Measurements from ENCODE around the gene BBS12. TPM values are rescaled to one million over a fixed set of nuclear protein-coding genes. Genes with fewer than 3 reads are reported as not detected.

Gene BBS12
- polyA plus RNA-seq, 3 donors = 0.19 to 1.0 (median 0.52) TPM

- no peaks in the 10 kb centered on the region for H3K79me2 ChIP-seq (ENCODE audit: insufficient read depth, low read length)
- DNase-seq = peak in 1 of 3 donors; percentile 7
- no peak overlapping the region for H3K4me2 ChIP-seq (replicated peaks; ENCODE audit: extremely low read depth, low read length, poor library complexity, severe bottlenecking)
- intact Hi-C loops (cut with micrococcal nuclease) = no loop called here
- H2AFZ ChIP-seq (ENCODE audit: insufficient read depth, low read depth, low read length, poor library complexity, severe bottlenecking) = no peak overlapping the region
- TF ChIP-seq CTCF (IDR thresholded peaks at IDR 0.05) = no peak
- peaks cover 10% of the 10 kb centered on the region for H3K4me1 Mint-ChIP-seq
- H3K9ac ChIP-seq (ENCODE audit: insufficient read depth, low read length, poor library complexity, severe bottlenecking) = no peak overlapping the region
- no peak overlapping the region for H3K27ac ChIP-seq (ENCODE audit: low read depth in 1 of 2, low read length in 2 of 2)
- no peak overlapping the region for H3K4me3 ChIP-seq (replicated peaks in 1 of 3; ENCODE audit: low read depth in 2 of 3, low read length in 3 of 3)
- peaks cover 3 to 12% (median 3%) of the 10 kb centered on the region in 3 donors for H3K27me3 Mint-ChIP-seq (ENCODE audit: low read depth in 3 of 3)
- WGBS (ENCODE audit: insufficient coverage) = 97% methylated on average over 4 of the region's 9 CpGs
- peak overlapping the region in 1 of 2 donors; percentile 22 for H3K4me3 Mint-ChIP-seq
- H3K36me3 ChIP-seq (replicated peaks in 1 of 2; ENCODE audit: control insufficient read depth in 1 of 2, insufficient read depth in 2 of 2, low read length in 2 of 2) = no peaks in the 10 kb centered on the region
- H3K4me1 ChIP-seq (ENCODE audit: control insufficient read depth in 1 of 2, insufficient read depth in 2 of 2, low read length in 2 of 2) = no peaks in the 10 kb centered on the region
- no peaks in the 10 kb centered on the region for H4K20me1 ChIP-seq (ENCODE audit: insufficient read depth, low read length)
- H3K9me3 Mint-ChIP-seq = no peaks in the 10 kb centered on the region
- no peak overlapping the region for H3K27ac Mint-ChIP-seq
- no peaks in the 10 kb centered on the region for H3K9me3 ChIP-seq (replicated peaks in 1 of 2; ENCODE audit: control insufficient read depth in 1 of 2, insufficient read depth in 1 of 2, low read length in 2 of 2)
- peaks cover 0 to 2% of the 10 kb centered on the region in 2 donors for H3K27me3 ChIP-seq (ENCODE audit: control insufficient read depth in 2 of 2, insufficient read depth in 2 of 2, low read length in 2 of 2)
- no peaks in the 10 kb centered on the region for H3K36me3 Mint-ChIP-seq
Observed at GRCh38 chr4:122710434-122711308, 21.8 kb upstream of the BBS12 start.

GRCh38 chr4:122711919-122712318, 20.6 kb upstream of the BBS12 start:
- Histone ChIP-seq H3K79me2 (ENCODE audit: insufficient read depth, low read length) (no peaks in the 10 kb centered on the region), H2AFZ (ENCODE audit: insufficient read depth, low read depth, low read length, poor library complexity, severe bottlenecking) (peak overlapping the region; percentile 14), H3K9ac (ENCODE audit: insufficient read depth, low read length, poor library complexity, severe bottlenecking) (no peak overlapping the region), H3K27me3 (ENCODE audit: control insufficient read depth in 2 of 2, insufficient read depth in 2 of 2, low read length in 2 of 2) (peaks cover 0 to 2% of the 10 kb centered on the region in 2 donors), H3K9me3 (replicated peaks in 1 of 2; ENCODE audit: control insufficient read depth in 1 of 2, insufficient read depth in 1 of 2, low read length in 2 of 2) (no peaks in the 10 kb centered on the region), H4K20me1 (ENCODE audit: insufficient read depth, low read length) (no peaks in the 10 kb centered on the region), H3K4me2 (replicated peaks; ENCODE audit: extremely low read depth, low read length, poor library complexity, severe bottlenecking) (no peak overlapping the region), H3K4me3 (replicated peaks in 1 of 3; ENCODE audit: low read depth in 2 of 3, low read length in 3 of 3) (no peak overlapping the region), H3K4me1 (ENCODE audit: control insufficient read depth in 1 of 2, insufficient read depth in 2 of 2, low read length in 2 of 2) (no peaks in the 10 kb centered on the region), H3K36me3 (replicated peaks in 1 of 2; ENCODE audit: control insufficient read depth in 1 of 2, insufficient read depth in 2 of 2, low read length in 2 of 2) (no peaks in the 10 kb centered on the region), H3K27ac (ENCODE audit: low read depth in 1 of 2, low read length in 2 of 2) (no peak overlapping the region)
- TF ChIP-seq CTCF (IDR thresholded peaks at IDR 0.05) = no peak
- H3K4me3 Mint-ChIP-seq = no peak overlapping the region
- no peak for DNase-seq
- no peaks in the 10 kb centered on the region for H3K9me3 Mint-ChIP-seq
- H3K27ac Mint-ChIP-seq = no peak overlapping the region
- H3K27me3 Mint-ChIP-seq (ENCODE audit: low read depth in 3 of 3) = peaks cover 3 to 12% (median 3%) of the 10 kb centered on the region in 3 donors
- no peaks in the 10 kb centered on the region for H3K36me3 Mint-ChIP-seq
- intact Hi-C loops (cut with micrococcal nuclease) = no loop called here
- H3K4me1 Mint-ChIP-seq = peaks cover 3% of the 10 kb centered on the region

Measured in CD14-positive monocyte (primary cell).